ENCODE data around the gene RPGRIP1.
"Not testable (repeated sequence)": the region's sequence is repeated elsewhere in the genome, so short reads cannot be mapped to it uniquely, and the experiment has no call there.

RPGRIP1 gene

DNA sequence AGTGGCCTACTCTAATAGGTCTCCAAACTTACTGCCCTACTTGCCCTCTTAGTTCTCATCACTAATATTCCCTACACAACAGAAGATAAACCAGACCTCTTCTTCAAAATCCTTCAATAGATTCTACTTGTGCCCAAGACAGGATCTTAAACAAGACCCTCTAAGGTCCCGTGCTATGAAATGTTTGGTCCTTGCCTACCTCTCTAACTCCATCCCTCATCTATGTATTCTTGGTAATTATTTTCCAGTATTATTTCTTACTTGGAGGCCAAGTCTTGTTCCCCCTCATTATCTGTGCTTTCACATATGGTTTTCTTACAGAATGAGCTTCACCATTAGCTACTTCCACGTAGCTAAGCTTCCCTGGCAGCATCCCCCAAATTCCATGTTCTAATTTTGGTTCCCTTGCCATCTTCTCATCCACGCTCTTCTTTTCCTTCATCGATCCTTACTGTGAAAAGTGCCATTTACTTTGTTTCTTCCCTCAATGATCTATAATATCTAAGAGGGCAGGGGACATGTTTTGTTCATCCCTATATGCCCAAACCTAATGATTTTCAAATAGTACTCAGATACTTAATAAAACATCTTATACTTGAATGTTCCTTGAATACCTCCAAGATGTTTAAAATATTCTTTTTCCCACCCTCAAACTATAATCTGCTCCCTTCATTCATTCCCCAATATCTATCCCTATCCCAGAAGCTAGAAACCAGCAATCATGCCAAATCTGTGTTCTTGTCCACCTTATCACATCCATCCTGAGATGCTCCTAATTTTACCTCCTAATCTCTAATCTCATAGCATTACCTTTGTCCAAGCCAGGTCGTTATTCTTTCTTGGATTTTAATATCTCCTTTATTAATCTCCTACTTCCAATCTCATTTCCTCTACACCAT is 20.7 kb upstream of the RPGRIP1 start:
- no peak for DNase-seq

DNA sequence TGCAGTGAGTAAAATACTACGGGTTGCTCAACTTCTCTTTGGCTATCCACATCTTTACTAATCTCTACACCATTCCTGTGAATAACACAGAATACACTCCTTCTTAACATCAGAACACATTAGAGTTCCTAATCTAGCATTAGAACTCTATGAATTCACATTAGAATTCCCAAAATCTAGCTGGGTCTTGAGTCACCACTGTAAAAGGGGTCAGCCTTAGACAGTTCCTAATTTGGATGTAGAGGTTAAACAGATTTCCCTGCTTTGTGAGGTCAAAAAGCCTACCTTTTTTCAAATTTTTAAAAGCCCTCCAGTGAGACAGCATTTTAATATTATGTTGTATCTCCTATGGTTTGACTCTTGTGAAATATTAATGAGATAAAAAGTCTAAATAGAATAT is 18.1 kb upstream of the RPGRIP1 start:
- DNase-seq, result no peak

DNA sequence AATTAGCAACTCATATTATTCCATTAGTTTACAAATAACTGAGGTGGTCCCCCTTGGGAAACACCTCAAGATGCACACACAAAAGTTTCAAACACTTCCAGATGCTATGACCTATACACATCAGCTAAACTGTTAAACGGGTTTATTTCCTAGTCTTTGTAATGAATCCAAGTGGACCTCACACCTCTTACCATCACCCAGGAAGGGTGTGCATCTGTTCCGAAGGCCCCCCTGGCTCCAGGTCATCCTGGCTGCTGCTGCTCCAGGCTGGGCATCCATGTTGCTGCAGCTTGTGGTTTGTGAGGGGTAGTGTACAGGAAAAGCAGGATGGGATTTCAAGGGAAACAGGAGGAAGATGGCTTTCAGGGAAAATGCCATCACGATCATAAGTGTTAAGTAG is 17.5 kb upstream of the RPGRIP1 start:
- no peak for DNase-seq

DNA sequence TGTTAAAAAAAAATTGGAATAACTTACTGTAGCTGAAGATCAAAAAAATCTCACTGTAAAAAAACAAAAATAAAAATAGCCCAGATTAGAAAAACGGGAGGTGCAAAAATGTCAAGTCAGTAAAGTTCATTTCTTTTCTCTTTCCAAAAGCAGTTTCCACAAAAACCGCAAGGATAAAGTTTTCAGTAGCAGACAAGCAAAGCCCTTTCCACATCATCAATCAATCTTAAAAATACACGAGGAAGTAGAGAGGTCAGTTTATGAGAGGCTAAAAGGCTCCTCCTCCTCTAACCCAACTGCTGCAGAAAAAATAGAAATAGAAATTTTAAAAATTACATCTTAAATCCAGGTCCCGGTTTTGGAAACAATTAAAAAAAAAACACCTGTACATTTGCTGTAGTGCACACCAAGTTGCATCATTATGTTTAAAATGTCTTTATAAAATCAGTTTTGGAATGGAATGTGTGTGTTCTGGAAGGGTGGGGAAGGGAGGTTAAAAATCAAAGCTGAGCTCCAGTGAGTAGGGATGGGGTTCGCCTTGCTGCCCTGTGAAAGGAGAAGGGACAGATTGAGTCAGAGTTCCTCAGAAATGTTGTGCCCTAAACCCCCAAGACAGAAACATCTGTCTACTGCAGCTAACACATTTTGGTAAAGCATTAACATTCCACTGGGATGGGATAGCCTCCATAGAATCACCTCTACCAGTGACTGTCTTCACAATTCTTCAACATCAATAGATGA is 16.4 kb upstream of the RPGRIP1 start:
- DNase-seq, result peak; percentile 35

DNA sequence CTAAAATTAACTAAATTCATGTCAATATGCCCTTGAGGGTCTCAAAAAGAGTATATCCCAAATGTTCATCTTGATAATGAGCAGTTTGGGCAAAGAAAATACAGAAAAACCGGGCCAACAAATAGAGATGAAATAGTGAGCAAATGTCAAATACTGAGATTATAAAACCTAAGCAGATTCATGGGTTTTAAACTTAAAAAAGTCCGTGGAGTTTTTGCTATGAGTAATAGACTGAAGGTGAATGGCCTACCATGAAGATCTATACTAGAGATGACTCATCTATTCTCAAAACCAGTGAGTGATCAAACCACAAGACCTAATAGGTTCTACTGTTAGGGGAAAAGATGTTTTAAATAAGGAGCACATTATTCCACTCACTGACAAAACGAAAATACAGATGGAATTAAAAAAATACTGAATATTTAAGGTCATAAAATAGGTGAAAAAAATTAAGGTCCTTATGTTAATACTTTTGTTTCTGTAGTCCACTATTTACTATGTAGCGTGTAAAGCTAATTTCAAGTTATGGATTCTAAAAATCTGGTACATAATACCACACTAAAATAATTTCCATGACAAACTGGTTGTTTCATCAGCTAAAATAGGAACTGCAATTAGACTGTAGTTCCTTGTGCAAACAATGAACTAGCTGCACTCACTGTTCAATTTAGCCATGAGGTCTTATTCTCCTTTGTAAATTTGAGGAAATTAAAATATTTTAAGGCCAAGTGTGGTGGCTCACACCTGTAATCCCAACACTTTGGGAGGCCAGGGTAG is 15.7 kb upstream of the RPGRIP1 start:
- DNase-seq, result no peak

DNA sequence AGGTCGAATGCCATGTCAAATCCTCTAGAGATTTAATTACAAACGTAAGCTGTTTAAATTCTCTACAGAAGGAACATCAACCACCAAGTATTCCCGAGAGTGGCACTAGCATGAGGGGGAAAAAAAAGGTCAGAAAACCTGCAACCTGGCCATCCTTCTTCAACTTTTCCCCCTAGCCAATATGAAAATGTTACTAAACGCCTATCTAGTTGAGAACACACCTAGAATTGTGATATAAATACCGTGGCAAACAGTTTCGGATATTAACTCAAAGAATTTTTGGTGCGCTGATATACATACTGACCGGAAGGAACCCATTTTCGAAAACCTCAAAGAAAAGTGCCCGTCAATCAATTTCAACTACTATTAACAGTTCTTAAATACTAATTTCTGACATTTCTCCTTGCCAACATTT is 12.4 kb upstream of the RPGRIP1 start:
- peak; percentile 45 for DNase-seq

DNA sequence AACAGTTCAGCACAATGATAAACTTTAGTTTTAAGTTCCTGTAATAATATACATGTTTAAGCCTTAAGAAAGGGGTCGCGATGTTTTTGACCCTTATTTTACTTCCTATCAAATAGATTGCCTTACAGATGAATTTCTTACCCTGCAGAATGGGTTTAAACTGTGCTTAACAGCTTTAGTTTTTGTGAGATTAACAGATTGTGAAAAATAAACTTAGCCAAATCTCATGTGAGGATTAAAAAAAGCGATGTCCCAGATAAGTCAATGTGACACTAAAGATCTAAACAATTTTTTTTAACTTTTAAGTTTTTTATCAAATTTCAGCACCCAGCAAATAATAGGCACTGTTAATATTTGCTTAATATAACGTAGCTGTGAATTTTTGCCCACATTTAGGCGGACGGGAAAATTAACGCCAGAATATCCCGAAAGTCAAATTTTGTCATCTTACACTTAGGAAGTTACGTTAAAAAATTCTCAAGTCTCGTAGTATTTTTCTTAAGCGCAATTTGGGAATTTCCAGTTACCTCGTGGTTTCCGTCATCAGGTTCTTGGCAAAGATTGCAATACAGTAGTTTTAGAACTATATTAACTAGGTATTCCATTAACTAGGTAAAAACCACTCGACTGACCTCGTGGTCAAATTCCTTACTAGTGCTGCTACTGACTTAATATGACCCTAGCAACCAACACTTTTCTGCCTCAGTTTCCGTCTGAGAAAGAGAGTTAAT is 11.8 kb upstream of the RPGRIP1 start:
- peak; percentile 23 for DNase-seq

DNA sequence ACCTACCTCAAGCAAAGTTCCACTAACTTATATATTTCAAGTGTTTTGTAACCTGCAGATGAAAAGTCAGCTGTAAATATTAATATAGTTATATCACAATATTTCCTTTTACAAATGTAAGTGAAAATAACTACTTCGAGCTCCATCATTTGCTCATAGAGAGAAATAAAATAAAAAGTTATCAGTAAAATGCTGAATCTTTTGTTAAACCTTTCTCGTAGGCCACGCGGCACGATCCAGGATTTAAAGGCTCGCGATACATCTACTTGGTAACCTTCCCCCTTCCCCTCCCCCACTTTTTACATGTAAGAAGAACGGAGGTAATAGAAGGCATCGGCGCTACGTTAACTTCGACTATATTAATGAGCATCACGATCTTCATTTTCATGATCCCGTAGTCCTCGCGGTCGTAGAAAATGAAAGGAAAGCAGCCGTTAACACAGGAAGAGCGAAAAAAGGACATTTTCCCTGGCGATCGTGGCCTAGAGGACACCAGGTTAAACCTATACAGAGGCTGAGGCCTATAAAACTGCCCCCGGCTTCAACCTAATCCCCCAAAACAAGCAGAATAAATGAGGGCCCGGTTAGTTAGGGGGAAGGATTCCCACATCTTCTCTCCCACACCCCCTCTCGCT is 11.1 kb upstream of the RPGRIP1 start:
- DNase-seq, result peak; percentile 63

DNA sequence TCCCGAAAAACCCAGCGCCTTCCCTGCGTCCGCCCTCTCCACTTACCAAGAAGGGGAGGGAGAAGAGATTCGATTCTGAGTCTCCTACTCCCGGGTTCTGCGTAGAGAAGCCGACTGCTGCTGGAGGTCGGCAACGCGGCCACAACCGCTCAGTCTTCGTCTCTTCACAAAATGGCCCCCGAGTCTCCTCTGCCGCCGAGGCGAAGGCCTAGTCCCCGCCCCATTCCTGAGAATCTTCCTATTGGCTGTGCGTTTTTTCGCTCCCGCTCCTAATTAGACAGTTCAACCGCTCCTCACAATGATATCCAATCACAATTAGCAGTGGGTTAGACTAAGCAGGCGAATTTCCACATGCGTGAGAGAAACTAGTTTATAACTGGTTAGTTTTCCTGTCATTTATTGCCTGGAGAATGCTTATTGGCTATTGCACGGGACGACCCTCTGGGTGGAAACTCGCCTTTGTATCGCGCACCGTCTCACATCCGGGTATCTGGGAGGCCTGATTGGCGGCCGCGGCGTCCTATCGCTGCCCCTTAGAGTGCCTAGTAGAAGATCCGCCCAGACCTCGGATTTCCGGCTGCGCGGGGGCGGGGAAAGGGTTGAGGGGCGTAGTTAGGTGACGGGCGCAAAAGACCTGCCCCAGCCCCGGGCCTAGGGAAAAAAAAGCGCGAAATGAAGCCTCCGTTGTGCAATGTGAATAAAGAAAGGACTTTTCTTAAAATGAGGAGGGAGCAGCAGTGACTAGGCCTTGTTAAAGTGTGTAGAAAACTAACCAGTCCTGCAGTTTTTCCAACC is 10.4 kb upstream of the RPGRIP1 start, which contains the start of gene HNRNPC:
Gene HNRNPC (minus strand): TSS at position 191 of the 795 bp plus-strand sequence. CDS start 35,249 bp downstream, outside the sequence.
- DNase-seq, result peak; percentile 98

DNA sequence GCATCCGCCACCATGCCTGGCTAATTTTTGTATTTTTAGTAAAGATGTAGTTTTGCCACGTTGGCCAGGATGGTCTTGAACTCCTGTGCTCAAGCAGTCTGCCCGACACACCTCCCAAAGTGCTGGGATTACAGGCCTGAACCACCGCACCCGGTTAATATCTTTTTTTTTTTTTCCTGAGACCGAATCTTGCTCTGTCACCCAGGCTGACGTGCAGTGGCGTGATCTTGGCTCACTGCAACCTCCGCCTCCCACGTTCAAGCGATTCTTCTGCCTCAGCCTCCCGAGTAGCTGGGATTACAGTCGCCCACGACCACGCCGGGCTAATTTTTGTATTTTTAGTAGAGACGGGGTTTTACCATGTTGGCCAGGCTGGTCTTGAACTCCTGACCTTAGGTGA is 7.2 kb upstream of the RPGRIP1 start:
- not testable (repeated sequence) for DNase-seq

DNA sequence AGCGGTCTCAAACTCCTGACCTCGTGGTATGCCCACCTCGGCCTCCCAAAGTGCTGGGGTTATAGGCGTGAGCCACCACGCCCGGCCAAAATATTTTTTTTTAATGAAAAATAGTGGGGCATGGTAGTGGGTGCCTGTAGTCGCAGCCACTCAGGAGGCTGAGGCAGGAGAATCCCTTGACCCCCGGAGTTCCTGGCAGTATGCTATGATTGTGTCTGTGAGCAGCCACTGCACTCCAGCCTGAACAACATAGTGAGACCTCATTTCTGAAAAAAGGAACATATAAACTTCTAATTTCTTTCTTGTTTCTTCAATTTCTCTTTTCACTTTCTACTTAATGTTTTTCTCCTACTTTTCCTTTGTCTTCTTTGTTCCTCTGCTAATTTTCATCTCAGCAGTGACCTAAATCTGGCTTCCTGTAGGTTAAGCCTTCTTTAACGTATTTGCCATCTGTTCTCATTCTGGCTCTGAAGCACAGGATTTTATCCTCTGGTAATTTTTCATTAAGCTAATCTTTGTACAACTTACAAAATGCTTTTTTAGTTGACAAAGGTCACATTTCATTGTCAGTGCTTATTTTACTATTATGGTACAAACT is 4.5 kb upstream of the RPGRIP1 start:
- DNase-seq, result no peak

DNA sequence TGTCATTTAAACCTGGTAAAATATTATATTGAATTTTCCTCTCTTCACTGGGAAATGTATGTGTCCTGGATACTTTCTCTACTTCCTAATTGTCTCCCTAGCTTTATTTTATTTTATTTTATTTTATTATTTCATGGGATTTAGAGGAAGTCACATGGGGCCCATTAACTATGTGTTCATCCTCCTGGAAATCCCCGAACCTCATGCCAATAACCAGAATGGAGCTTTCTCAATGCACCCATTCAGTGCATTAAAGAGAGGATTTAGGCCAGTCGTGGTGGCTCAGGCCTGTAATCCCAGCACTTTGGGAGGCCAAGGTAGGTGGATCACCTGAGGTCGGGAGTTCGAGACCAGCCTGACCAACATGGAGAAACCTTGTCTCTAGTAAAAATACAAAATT is 1.3 kb upstream of the RPGRIP1 start:
- DNase-seq, result no peak

DNA sequence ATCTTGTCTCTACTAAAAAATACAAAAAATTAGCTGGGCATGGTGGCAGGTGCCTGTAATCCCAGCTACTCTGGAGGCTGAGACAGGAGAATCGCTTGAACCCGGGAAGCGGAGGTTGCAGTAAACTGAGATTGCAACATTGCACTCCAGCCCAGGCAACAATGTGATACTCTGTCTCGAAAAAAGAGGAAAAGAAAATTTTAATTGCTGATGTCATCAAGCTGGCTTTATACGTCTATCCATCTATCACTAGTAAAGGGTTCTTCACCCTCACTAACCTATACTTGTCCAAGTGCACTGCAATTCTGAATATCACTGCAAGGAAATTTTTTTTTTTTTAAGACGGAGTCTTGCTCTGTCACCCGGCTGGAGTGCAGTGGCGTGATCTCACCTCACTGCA is 2.0 kb downstream of the RPGRIP1 start:
- not testable (repeated sequence) for DNase-seq

DNA sequence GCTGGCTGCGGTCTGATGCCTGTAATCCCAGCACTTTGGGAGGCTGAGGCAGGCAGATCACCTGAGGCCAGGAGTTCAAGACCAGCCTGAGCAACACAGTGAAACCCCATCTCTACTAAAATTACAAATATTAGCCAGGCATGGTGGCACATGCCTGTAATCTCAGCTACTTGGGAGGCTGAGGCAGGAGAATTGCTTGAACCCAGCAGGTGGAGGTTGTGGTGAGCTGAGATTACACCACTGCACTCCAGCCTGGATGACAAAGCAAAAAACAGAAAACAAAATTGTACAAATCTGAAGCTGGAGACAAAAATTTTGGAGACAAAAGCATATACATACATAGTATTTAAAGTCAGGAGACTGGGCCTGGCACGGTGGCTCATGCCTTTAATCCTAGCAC is 6.6 kb downstream of the RPGRIP1 start:
- DNase-seq, result not testable (repeated sequence)

DNA sequence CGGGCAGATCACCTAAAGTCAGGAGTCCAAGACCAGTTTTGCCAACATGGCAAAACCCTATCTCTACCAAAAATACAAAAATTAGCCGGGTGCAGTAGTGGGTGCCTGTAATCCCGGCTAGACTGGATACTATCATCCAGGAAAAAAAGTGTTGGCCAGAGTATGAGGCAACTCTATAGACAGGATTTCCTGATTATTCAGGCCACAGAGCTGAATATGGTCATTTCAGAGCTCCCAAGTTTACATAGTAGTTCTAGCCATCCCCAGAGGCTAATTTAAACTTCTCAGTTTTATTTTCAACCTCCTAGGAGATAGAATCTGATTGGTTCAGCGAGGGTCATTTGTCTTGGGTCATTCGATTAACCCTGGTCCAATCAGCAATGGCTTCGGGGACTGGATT is 7.3 kb downstream of the RPGRIP1 start:
- no peak for DNase-seq

DNA sequence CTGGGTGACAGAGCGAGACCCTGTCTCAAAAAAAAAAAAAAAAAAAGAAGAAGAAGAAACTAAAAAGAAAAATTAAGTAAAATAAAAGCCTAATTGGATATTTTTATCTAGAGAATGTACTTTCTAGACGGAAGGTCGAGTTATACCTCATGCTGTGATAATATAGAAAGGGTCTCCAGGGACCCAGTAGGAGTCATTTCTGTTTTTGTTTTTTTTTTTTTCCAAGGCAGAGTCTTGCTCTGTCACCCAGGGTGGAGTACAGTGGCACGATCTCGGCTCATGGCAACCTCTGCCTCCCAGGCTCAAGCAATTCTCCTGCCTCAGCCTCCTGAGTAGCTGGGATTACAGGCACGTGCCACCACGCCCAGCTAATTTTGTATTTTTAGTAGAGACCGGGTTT is 14.1 kb downstream of the RPGRIP1 start:
- not testable (repeated sequence) for DNase-seq

DNA sequence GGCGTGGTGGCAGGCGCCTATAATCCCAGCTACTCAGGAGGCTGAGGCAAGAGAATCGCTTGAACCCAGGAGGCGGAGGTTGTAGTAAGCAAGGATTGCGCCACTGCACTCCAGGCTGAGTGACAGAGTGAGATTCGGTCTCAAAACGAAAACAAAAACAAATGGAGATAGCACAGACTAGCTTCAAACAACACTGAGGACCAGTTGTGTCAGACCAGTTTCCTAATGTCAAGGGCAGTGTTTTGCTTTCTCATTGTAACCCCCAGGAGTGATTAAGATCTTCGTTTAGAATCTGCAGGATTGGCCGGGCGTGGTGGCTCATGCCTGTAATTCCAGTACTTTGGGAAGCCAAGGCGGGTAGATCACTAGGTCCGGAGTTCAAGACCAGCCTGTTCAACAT is 18.5 kb downstream of the RPGRIP1 start:
- DNase-seq, result no peak

DNA sequence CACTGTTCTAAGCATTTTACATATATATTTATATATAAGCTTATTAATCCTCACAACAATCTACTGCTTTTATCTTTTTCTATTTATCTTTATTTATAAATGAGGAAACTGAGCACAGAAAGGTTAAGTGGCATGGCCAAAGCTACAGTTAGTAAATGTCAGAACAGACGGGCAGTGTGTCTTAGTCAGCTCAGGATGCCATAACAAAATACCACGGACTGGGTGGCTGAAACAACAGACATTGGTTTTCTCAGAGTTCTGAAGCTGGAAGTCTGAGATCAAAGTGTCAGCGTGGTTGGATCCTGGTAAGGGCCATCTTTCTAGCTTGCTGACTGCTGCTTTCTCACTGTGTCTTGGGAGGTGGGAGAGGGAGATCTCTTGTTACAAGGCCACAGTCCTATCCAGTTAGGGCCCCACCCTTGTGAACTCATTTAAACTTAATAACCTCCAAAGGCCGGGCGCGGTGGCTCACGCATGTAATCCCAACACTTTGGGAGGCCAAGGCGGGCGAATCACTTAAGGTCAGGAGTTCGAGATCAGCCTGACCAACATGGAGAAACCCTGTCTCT is 19.8 kb downstream of the RPGRIP1 start:
- DNase-seq, result no peak

DNA sequence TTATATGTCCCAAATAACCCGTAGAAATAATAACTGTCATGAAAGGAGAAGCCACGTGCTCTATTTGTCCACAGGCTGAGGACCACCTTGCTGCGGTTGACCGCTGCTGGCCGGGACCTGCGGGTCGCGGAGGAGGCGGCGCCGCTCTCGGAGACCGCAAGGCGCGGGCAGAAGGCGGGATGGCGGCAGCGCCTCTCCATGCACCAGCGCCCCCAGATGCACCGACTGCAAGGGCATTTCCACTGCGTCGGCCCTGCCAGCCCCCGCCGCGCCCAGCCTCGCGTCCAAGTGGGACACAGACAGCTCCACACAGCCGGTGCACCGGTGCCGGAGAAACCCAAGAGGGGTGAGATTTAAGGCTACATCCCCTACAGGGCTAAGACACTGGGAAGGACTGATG is 21.0 kb downstream of the RPGRIP1 start:
- DNase-seq, result peak; percentile 16
